Cardiac muscle cell (in vitro differentiated cells and primary cell): Measurements from ENCODE around the gene PHYH. TPM values are rescaled to one million over a fixed set of nuclear protein-coding genes. Genes with fewer than 3 reads are reported as not detected.
"Not testable (repeated sequence)": the region's sequence is repeated elsewhere in the genome, so short reads cannot be mapped to it uniquely, and the experiment has no call there.

Experiments
- DNase-seq, 2 donors: peaks; one replicate each; pipeline versions ENCODE4 v3.0.0 to v3.0.0-alpha.2; 2010 to 2017; ENCODE audit warnings: low read depth in 1 of 2, low spot score in 1 of 2
- H3K27ac ChIP-seq: fragments of 200-600 bp; sonication (generic); 2 replicates; pipeline ENCODE4 v1.5.1; 2016
- H3K27me3 ChIP-seq: fragments of 200-600 bp; sonication (generic); 2 replicates; pipeline ENCODE4 v1.6.0; 2016; ENCODE audit warnings: control low read depth
- H3K36me3 ChIP-seq: fragments of 200-600 bp; sonication (generic); 2 replicates; pipeline ENCODE4 v1.5.1; 2016; ENCODE audit warnings: control low read depth
- H3K4me1 ChIP-seq: fragments of 200-600 bp; sonication (generic); 2 replicates; pipeline ENCODE4 v1.8.1; 2017; ENCODE audit warnings: low read depth, mild to moderate bottlenecking, mixed run types
- H3K4me3 ChIP-seq: fragments of 200-600 bp; sonication (generic); 2 replicates; pipeline ENCODE4 v1.5.1; 2016; ENCODE audit warnings: mild to moderate bottlenecking
- H3K9me3 ChIP-seq: fragments of 200-600 bp; sonication (generic); 2 replicates; pipeline ENCODE4 v1.5.1; 2017; ENCODE audit warnings: low read depth, mild to moderate bottlenecking, control low read depth
- polyA plus RNA-seq: library from polyadenylated mRNA; unstranded; fragments of >200 nt; fragmentation: Nextera tagmentation; extraction: Ambion mirVana; gene quantifications from 2 replicates; pipeline ENCODE4 v1.2.1, GENCODE V29; 2016
- total RNA-seq: library from RNA; depleted of rRNA; stranded (reverse); fragments of >200 nt; gene quantifications from 2 replicates; pipeline ENCODE4 v1.2.3, GENCODE V29; 2016
- TF ChIP-seq, protein P1 (sequence below): IDR thresholded peaks from 2 replicates; pipeline ENCODE4 v1.5.1; 2012; ENCODE audit warnings: low read depth, mild to moderate bottlenecking, low read length

PHYH gene
- total and polyA plus RNA-seq, 2 experiments from 2014 or later = 26.4 to 40.9 TPM

DNA sequence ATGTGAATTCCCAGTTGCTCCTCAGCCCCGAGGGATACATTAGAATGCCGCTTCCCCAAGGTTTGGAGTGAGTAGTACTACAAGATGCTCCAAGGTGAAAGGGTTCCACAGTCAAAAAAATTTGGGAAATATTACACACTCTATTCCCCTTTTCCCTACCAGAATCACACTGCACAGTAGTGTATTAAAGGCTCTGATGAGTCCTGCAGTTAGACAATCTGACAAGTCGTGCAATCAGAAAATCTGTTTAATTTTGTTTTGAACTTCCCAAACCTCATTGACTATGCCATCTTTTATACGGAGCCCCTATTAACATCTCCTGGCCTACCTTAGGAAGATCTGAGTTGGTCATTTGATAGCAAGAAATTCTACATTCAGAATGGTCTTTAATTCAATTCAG lies 52.1 kb downstream of the PHYH start:
- H3K4me1 ChIP-seq = no peaks in the 10 kb centered on the region
- H3K36me3 ChIP-seq = no peaks in the 10 kb centered on the region
- no peaks in the 10 kb centered on the region for H3K27me3 ChIP-seq
- H3K4me3 ChIP-seq = no peak overlapping the region
- TF ChIP-seq, protein P1, sequence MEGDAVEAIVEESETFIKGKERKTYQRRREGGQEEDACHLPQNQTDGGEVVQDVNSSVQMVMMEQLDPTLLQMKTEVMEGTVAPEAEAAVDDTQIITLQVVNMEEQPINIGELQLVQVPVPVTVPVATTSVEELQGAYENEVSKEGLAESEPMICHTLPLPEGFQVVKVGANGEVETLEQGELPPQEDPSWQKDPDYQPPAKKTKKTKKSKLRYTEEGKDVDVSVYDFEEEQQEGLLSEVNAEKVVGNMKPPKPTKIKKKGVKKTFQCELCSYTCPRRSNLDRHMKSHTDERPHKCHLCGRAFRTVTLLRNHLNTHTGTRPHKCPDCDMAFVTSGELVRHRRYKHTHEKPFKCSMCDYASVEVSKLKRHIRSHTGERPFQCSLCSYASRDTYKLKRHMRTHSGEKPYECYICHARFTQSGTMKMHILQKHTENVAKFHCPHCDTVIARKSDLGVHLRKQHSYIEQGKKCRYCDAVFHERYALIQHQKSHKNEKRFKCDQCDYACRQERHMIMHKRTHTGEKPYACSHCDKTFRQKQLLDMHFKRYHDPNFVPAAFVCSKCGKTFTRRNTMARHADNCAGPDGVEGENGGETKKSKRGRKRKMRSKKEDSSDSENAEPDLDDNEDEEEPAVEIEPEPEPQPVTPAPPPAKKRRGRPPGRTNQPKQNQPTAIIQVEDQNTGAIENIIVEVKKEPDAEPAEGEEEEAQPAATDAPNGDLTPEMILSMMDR = no peak
- H3K9me3 ChIP-seq = no peaks in the 10 kb centered on the region
- no peak for DNase-seq
- no peak overlapping the region for H3K27ac ChIP-seq

DNA sequence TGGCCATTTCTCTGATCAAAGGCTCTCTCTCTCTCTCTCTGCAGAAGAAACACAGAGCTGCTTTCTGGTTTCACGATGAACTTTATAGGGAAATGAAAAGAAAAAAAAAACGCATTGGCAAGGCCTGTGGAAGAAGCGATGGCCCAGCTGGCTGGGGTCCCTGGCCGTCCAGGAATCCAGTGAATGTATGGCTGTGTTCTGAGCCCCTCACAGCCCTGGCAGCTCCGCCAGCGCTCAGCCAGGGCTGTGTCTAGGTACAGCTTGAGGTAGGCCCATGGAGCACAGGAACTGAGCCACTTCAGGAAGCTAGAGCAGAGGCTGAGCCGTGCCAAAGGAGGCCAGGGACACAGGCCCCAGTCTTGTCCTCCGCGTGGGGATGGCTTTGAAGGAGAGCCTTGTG lies 52.6 kb downstream of the PHYH start:
- DNase-seq = no peak
- no peak overlapping the region for H3K4me3 ChIP-seq
- H3K36me3 ChIP-seq = no peaks in the 10 kb centered on the region
- TF ChIP-seq, protein P1 = no peak
- H3K27me3 ChIP-seq = no peaks in the 10 kb centered on the region
- H3K9me3 ChIP-seq = no peaks in the 10 kb centered on the region
- H3K27ac ChIP-seq = no peak overlapping the region
- H3K4me1 ChIP-seq = no peaks in the 10 kb centered on the region

DNA sequence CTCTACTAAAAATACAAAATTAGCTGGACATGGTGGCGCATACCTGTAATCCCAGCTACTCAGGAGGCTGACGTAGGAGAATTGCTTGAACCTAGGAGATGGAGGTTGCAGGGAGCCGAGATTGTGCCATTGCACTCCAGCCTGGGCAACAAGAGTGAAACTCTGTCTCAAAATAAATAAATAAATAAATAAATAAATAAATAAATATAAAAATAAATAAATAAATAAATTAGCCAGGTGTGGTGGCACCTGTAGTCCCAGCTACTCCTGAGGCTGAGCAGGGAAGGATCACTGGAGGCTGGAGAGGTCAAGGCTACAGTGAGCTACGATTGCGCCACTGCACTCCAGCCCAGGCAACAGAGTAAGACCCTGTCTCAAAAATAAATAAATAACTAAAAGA lies 57.6 kb downstream of the PHYH start:
- H3K27ac ChIP-seq, H3K9me3 ChIP-seq, H3K36me3 ChIP-seq, H3K4me1 ChIP-seq, H3K27me3 ChIP-seq, DNase-seq, H3K4me3 ChIP-seq: not testable (repeated sequence)

DNA sequence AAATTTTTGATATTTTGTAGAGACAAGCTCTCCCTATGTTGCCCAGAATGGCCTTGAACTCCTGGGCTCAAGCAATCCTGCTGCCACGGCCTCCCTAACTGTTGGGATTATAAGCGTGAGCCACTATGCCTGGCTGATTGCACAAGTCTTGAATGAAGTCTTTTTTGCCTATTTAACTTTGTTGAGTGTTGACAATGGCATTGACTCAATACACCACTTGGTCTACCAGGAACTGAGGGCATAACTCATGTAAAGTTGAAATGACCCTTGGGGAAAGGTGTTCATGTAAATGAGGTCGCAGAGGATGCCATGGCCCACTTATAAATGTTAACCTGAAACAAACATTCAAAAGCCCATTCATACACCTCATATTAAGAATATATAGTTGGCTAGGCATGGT lies 58.3 kb downstream of the PHYH start:
- Histone ChIP-seq H3K4me3 (no peak overlapping the region), H3K4me1 (no peaks in the 10 kb centered on the region), H3K27me3 (no peaks in the 10 kb centered on the region), H3K9me3 (no peaks in the 10 kb centered on the region), H3K36me3 (no peaks in the 10 kb centered on the region), H3K27ac (no peak overlapping the region)
- DNase-seq = no peak
- TF ChIP-seq, protein P1 = no peak

DNA sequence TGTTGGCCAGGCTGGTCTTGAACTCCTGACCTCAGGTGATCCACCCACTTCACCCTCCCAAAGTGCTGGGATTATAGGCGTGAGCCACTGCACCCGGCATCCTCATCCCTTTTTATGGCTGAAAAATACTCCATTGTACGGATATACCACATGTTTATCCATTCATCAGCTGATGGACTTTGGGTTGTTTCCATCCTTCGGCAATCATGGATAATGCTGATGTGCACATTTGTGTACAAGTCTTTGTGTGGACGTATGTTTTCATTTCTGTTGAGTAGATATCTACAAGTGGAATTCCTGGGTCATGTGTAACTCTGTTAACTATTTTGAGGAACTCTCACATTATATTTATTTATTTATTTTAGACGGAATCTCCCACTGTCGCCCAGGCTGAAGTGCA lies 59.9 kb downstream of the PHYH start:
- Histone ChIP-seq H3K36me3 (no peaks in the 10 kb centered on the region), H3K9me3 (no peaks in the 10 kb centered on the region), H3K27ac (no peak overlapping the region), H3K4me1 (no peaks in the 10 kb centered on the region), H3K4me3 (no peak overlapping the region), H3K27me3 (no peaks in the 10 kb centered on the region)
- no peak for DNase-seq
- TF ChIP-seq, protein P1 = no peak

DNA sequence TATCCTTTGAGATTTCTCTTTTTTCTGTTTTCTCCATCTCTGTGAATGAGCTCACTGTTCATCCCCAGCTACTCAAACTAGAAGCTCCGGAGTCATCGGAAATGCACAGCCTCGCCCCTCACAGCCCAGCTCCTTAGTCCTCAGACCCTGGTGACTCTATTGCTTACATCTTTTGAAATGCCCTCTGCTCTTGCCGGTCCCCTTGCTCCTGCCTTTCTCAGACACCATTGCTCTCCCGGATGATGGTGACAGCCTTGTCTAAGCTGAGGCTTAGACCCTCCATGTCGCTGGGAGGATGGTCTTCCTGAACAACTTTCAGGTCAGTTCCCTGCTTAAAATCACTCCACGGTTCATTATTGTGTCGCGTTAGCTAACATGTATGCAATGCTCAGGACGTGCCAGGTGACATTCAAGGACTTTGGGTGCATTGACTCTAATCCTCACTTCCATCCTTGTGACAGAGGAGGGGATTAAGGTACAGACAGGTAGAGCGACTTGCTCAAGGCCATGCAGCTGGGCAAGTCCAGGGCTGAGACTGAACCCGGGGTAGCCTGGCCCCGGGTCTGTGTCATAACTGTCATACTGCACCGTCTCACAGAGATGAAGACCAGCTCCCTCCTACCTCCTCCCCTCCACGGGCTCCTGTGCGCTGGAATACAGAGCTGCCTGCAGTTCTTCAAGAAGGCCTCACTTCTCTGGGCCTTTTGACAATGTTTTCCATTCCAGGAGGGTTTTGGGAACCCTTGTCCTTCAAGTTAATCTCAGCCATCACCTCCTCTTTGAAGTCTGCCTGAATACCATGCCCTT lies 61.4 kb downstream of the PHYH start:
- H3K27ac ChIP-seq = no peak overlapping the region
- H3K4me1 ChIP-seq = no peaks in the 10 kb centered on the region
- TF ChIP-seq, protein P1 = no peak
- H3K4me3 ChIP-seq = no peak overlapping the region
- H3K9me3 ChIP-seq = no peaks in the 10 kb centered on the region
- no peaks in the 10 kb centered on the region for H3K27me3 ChIP-seq
- H3K36me3 ChIP-seq = no peaks in the 10 kb centered on the region
- DNase-seq = no peak
